ENCODE results near the gene TMEM108.

The TMEM108 gene

GRCh38 chr3:133354721-133355120 lies 316.5 kb downstream of the TMEM108 start:
- DNase-seq (ENCODE audit: low read depth) = no peak

- no peak for DNase-seq (ENCODE audit: low read depth)
Observed at GRCh38 chr3:133360476-133360875, 322.3 kb downstream of the TMEM108 start.

GRCh38 chr3:133361011-133361410 lies 322.8 kb downstream of the TMEM108 start:
- DNase-seq (ENCODE audit: low read depth) = no peak

GRCh38 chr3:133361435-133361834 lies 323.2 kb downstream of the TMEM108 start:
- no peak for DNase-seq (ENCODE audit: low read depth)

- no peak for DNase-seq (ENCODE audit: low read depth)
Observed at GRCh38 chr3:133362539-133362938, 324.3 kb downstream of the TMEM108 start.

- no peak for DNase-seq (ENCODE audit: low read depth)
Observed at GRCh38 chr3:133364704-133365103, 326.5 kb downstream of the TMEM108 start.

GRCh38 chr3:133366921-133367320 lies 328.7 kb downstream of the TMEM108 start:
- no peak for DNase-seq (ENCODE audit: low read depth)

- DNase-seq (ENCODE audit: low read depth) = no peak
Observed at GRCh38 chr3:133367403-133367802, 329.2 kb downstream of the TMEM108 start.

- no peak for DNase-seq (ENCODE audit: low read depth)
Observed at GRCh38 chr3:133367956-133368355, 329.8 kb downstream of the TMEM108 start.

- no peak for DNase-seq (ENCODE audit: low read depth)
Observed at GRCh38 chr3:133368371-133369067, 330.3 kb downstream of the TMEM108 start.

- DNase-seq (ENCODE audit: low read depth) = no peak
Observed at GRCh38 chr3:133369068-133369440, 330.9 kb downstream of the TMEM108 start.

GRCh38 chr3:133371181-133371580 lies 333.0 kb downstream of the TMEM108 start:
- no peak for DNase-seq (ENCODE audit: low read depth)

- DNase-seq (ENCODE audit: low read depth) = no peak
Observed at GRCh38 chr3:133371676-133372075, 333.5 kb downstream of the TMEM108 start.

- no peak for DNase-seq (ENCODE audit: low read depth)
Observed at GRCh38 chr3:133374708-133375402, 336.7 kb downstream of the TMEM108 start.

- DNase-seq (ENCODE audit: low read depth) = no peak
Observed at GRCh38 chr3:133375403-133375745, 337.2 kb downstream of the TMEM108 start.

- DNase-seq (ENCODE audit: low read depth) = no peak
Observed at GRCh38 chr3:133376810-133377209, 338.6 kb downstream of the TMEM108 start.

GRCh38 chr3:133377396-133377795 lies 339.2 kb downstream of the TMEM108 start:
- no peak for DNase-seq (ENCODE audit: low read depth)

GRCh38 chr3:133379926-133380325 lies 341.7 kb downstream of the TMEM108 start:
- DNase-seq (ENCODE audit: low read depth) = no peak

- no peak for DNase-seq (ENCODE audit: low read depth)
Observed at GRCh38 chr3:133380481-133381225, 342.5 kb downstream of the TMEM108 start.

- no peak for DNase-seq (ENCODE audit: low read depth)
Observed at GRCh38 chr3:133381346-133382109, 343.3 kb downstream of the TMEM108 start.

- DNase-seq (ENCODE audit: low read depth) = no peak
Observed at GRCh38 chr3:133383175-133383574, 345.0 kb downstream of the TMEM108 start.

GRCh38 chr3:133383741-133384140 lies 345.6 kb downstream of the TMEM108 start:
- DNase-seq (ENCODE audit: low read depth) = no peak
